ENCODE data around the gene STK4. TPM values are rescaled to one million over a fixed set of nuclear protein-coding genes. Genes with fewer than 3 reads are reported as not detected.

STK4 gene
- total RNA-seq, 1 experiment from 2014 or later = 52.7 TPM

DNA sequence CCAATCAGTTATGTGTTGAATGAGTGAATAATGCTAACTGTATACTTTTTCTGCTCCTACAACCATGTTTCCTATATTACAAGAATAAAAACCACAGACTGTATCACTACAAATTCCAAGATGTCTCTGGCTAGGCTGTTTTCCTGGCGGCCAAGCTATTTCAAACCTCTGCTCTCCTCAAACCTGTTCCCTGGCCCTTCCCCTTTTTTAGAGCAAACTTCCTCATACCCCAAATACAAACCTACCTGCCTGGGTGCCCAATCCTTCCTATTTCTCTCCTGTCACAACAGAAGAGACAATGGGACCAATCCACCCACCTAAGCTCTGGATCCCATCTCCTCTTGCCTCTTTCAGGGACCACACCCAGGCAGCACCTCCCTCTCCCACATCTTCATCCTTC lies 13.6 kb upstream of the STK4 start:
- DNase-seq (ENCODE audit: low spot score) = no peak
- H3K9me3 ChIP-seq (ENCODE audit: low read depth, low read length, poor library complexity, severe bottlenecking) = no peaks in the 10 kb centered on the region
- H3K27me3 ChIP-seq (replicated peaks; ENCODE audit: insufficient read depth, low read depth, low read length, poor library complexity) = no peaks in the 10 kb centered on the region
- TF ChIP-seq, protein P1, sequence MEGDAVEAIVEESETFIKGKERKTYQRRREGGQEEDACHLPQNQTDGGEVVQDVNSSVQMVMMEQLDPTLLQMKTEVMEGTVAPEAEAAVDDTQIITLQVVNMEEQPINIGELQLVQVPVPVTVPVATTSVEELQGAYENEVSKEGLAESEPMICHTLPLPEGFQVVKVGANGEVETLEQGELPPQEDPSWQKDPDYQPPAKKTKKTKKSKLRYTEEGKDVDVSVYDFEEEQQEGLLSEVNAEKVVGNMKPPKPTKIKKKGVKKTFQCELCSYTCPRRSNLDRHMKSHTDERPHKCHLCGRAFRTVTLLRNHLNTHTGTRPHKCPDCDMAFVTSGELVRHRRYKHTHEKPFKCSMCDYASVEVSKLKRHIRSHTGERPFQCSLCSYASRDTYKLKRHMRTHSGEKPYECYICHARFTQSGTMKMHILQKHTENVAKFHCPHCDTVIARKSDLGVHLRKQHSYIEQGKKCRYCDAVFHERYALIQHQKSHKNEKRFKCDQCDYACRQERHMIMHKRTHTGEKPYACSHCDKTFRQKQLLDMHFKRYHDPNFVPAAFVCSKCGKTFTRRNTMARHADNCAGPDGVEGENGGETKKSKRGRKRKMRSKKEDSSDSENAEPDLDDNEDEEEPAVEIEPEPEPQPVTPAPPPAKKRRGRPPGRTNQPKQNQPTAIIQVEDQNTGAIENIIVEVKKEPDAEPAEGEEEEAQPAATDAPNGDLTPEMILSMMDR (conservative IDR thresholded peaks at IDR 0.05; ENCODE audit: low read depth, low read length) = no peak
- no peak for TF ChIP-seq EZH2 (IDR thresholded peaks at IDR 0.05; ENCODE audit: borderline replicate concordance, low read depth, low read length, poor library complexity, severe bottlenecking)
- H3K4me1 ChIP-seq (ENCODE audit: insufficient read depth, low read length, poor library complexity, severe bottlenecking) = no peaks in the 10 kb centered on the region
- no TSS peak for BruUV-seq (replicated peaks)
- ChIA-PET CTCF (no interaction called here), POLR2A (ENCODE audit: low non-redundant PET) (no interaction called here)
- intact Hi-C loops (cut with micrococcal nuclease; ENCODE audit: unreplicated experiment) = no loop called here
- H3K4me3 ChIP-seq (ENCODE audit: low read depth, low read length, poor library complexity, severe bottlenecking) = no peak overlapping the region
- H3K27ac ChIP-seq (ENCODE audit: low read depth, low read length, poor library complexity, severe bottlenecking) = no peak overlapping the region
- H3K36me3 ChIP-seq (ENCODE audit: insufficient read depth, low read length, poor library complexity, severe bottlenecking) = peaks cover 82% of the 10 kb centered on the region

DNA sequence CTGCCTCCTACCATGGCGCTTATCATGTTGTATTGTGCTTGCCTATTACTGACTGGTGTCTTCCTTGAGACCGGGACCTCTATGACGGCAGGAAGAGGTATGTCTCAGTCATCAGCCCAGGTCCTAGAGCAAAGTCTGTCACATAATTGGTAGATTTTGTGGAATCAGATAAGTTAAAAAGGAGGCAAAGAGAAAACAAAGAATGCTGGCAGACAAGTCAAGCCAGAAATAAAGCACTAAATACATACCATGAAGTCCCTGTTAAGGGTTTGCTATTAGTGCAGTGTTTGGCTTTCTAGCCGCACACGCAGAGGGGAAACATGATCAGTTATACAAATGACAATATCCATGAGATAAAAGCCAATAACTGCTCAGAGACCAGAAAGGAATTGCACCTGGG lies 12.1 kb upstream of the STK4 start:
- Histone ChIP-seq H3K36me3 (ENCODE audit: insufficient read depth, low read length, poor library complexity, severe bottlenecking) (peaks cover 68% of the 10 kb centered on the region), H3K27me3 (replicated peaks; ENCODE audit: insufficient read depth, low read depth, low read length, poor library complexity) (no peaks in the 10 kb centered on the region), H3K4me1 (ENCODE audit: insufficient read depth, low read length, poor library complexity, severe bottlenecking) (peaks cover 12% of the 10 kb centered on the region), H3K9me3 (ENCODE audit: low read depth, low read length, poor library complexity, severe bottlenecking) (no peaks in the 10 kb centered on the region), H3K4me3 (ENCODE audit: low read depth, low read length, poor library complexity, severe bottlenecking) (no peak overlapping the region), H3K27ac (ENCODE audit: low read depth, low read length, poor library complexity, severe bottlenecking) (no peak overlapping the region)
- BruUV-seq (replicated peaks) = no TSS peak
- ChIA-PET POLR2A (ENCODE audit: low non-redundant PET) (no interaction called here), CTCF (no interaction called here)
- no peak for TF ChIP-seq EZH2 (IDR thresholded peaks at IDR 0.05; ENCODE audit: borderline replicate concordance, low read depth, low read length, poor library complexity, severe bottlenecking)
- TF ChIP-seq, protein P1 (conservative IDR thresholded peaks at IDR 0.05; ENCODE audit: low read depth, low read length) = no peak
- no peak for DNase-seq (ENCODE audit: low spot score)
- intact Hi-C loops (cut with micrococcal nuclease; ENCODE audit: unreplicated experiment) = no loop called here

DNA sequence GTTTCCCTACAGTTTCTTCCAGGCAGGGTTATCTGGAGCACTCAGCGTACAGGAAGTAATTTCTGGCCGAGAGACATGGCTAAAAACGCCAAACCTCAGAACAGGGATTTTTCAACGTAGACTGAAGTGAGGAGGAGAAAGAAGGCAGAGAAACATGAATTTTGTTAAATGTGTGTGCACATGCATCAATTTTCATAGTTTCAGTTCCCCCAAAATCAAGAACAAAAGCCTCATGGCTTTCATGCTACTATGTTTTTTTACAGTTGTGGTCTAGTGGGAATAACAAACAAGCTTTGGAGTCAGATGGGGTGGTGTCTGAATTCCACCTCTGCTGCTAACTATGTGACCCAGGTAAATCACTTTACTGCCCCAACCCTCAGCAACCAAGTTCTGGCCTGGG lies 11.0 kb upstream of the STK4 start:
- H3K27me3 ChIP-seq (replicated peaks; ENCODE audit: insufficient read depth, low read depth, low read length, poor library complexity) = no peaks in the 10 kb centered on the region
- TF ChIP-seq EZH2 (IDR thresholded peaks at IDR 0.05; ENCODE audit: borderline replicate concordance, low read depth, low read length, poor library complexity, severe bottlenecking) = no peak
- TF ChIP-seq, protein P1 (conservative IDR thresholded peaks at IDR 0.05; ENCODE audit: low read depth, low read length) = no peak
- BruUV-seq (replicated peaks) = no TSS peak
- CTCF ChIA-PET = no interaction called here
- POLR2A ChIA-PET (ENCODE audit: low non-redundant PET) = no interaction called here
- peaks cover 13% of the 10 kb centered on the region for H3K4me1 ChIP-seq (ENCODE audit: insufficient read depth, low read length, poor library complexity, severe bottlenecking)
- intact Hi-C loops (cut with micrococcal nuclease; ENCODE audit: unreplicated experiment) = no loop called here
- no peak overlapping the region for H3K4me3 ChIP-seq (ENCODE audit: low read depth, low read length, poor library complexity, severe bottlenecking)
- no peaks in the 10 kb centered on the region for H3K9me3 ChIP-seq (ENCODE audit: low read depth, low read length, poor library complexity, severe bottlenecking)
- H3K36me3 ChIP-seq (ENCODE audit: insufficient read depth, low read length, poor library complexity, severe bottlenecking) = peaks cover 63% of the 10 kb centered on the region
- peak overlapping the region; percentile 22 for H3K27ac ChIP-seq (ENCODE audit: low read depth, low read length, poor library complexity, severe bottlenecking)
- no peak for DNase-seq (ENCODE audit: low spot score)
